GM23248 (cell line): ENCODE results near the gene IQGAP2.

Source experiments
- EZH2 ChIP-seq: fragments of 200-600 bp; sonication (generic); IDR thresholded peaks from 2 replicates; pipeline ENCODE4 v1.6.1; 2018; ENCODE audit warnings: antibody characterized with exemption, mild to moderate bottlenecking; ENCODE audit not compliant: insufficient read depth, poor library complexity, severe bottlenecking
- EZH2phosphoT487 ChIP-seq: fragments of 200-600 bp; sonication (generic); IDR thresholded peaks from 2 replicates; pipeline ENCODE4 v1.6.1; 2018; ENCODE audit warnings: antibody characterized with exemption, moderate library complexity, mild to moderate bottlenecking, low read depth; ENCODE audit not compliant: insufficient read depth

- TF ChIP-seq EZH2, result no peak
- TF ChIP-seq EZH2phosphoT487, result no peak
These were observed 192.8 kb downstream of the IQGAP2 start for GRCh38 chr5:76595755-76596481.
